LNCaP clone FGC (cell line): ENCODE measurements around the gene COPS6.
"Not testable (repeated sequence)": the region's sequence is repeated elsewhere in the genome, so short reads cannot be mapped to it uniquely, and the experiment has no call there.

ENCODE experiments used
- DNase-seq: peaks from one replicate; pipeline ENCODE4 v3.0.0-alpha.2; 2011; ENCODE audit warnings: low read depth
- H3K4me3 ChIP-seq: 2 replicates; pipeline ENCODE4 v1.5.1; 2011; ENCODE audit warnings: mild to moderate bottlenecking, low read depth, low read length, control low read depth
- CTCF ChIP-seq: IDR thresholded peaks from 2 replicates; pipeline ENCODE4 v1.5.1; 2012; ENCODE audit warnings: mild to moderate bottlenecking; ENCODE audit not compliant: control insufficient read depth, insufficient read depth; ENCODE audit errors: extremely low read depth

Gene COPS6

DNA sequence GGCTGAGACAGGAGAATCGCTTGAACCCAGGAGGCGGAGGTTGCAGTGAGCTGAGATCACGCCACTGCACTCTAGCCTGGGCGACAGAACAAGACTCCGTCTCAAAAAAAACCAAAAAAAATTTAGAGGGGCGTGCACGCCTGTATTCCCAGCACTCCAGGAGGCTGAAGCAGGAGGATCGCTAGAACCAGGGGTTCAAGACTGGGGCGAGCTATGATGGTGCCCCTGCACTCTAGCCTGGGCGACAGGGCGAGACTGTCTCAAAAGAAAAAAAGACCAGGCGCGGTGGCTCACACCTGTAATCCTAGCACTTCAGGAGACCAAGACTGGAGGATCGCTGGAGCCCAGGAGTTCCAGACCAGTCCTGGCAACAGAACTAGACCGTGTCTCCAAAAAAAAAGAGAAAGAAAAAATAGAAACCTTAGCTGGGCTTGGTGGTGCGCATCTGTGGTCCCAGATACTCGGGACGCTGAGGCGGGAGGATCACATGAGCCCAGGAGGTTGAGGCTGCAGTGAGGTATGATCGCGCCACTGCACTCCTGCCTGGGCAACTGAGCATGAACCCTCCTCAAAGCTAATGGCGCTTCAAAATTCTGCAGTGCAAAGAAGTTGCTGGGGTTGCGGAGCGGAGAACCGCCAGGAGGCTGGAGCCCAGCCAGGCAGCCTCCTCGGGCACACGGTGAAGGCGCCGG, 37.6 kb downstream of the COPS6 start:
- peak; percentile 56 for DNase-seq
- no peak for TF ChIP-seq CTCF
- H3K4me3 ChIP-seq: peak overlapping the region; percentile 90

DNA sequence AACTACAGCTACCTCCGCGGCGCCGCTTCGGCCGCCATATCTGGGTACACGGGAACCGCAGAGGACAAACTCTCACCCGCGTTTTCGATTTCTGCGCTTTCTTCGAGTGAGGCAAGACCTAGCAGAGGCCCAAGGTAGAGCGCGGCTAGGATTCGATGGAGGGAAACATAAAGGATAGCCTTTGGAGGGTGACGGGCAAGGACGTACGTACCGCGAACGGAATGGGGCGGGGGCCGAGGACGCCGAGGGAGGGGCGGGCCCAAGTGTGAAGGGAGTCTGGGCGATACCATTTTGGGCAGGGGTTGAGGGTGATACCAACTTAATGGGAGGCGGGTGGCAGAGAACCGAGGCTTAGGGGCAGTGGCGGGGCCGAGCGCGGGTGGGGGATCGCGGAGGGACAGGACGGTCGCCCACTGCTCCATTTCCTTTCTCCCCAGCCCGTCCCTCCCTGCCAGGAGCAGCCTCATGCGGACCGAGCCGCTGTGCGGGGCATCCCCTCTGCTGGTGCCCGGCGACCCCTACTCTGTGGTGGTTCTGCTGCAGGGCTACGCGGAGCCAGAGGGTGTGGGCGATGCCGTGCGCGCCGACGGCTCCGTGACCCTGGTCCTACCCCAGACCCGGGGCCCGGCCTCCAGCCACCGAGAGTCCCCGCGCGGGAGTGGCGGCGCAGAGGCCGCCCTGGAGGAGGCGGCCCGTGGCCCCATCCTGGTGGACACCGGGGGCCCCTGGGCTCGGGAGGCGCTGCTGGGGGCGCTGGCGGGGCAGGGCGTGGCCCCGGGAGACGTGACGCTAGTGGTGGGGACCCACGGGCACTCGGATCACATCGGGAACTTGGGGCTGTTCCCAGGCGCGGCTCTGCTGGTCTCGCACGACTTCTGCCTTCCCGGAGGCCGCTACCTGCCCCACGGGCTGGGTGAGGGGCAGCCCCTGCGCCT, 38.4 kb downstream of the COPS6 start, which contains the start of gene MBLAC1:
TSS of gene MBLAC1 (plus strand) at position 37 of the 935 bp plus-strand sequence. CDS start at position 466, 429 bp downstream.
- TF ChIP-seq CTCF: no peak
- peak; percentile 73 for DNase-seq
- H3K4me3 ChIP-seq: peak within 1 kb of the TSS; percentile 90

DNA sequence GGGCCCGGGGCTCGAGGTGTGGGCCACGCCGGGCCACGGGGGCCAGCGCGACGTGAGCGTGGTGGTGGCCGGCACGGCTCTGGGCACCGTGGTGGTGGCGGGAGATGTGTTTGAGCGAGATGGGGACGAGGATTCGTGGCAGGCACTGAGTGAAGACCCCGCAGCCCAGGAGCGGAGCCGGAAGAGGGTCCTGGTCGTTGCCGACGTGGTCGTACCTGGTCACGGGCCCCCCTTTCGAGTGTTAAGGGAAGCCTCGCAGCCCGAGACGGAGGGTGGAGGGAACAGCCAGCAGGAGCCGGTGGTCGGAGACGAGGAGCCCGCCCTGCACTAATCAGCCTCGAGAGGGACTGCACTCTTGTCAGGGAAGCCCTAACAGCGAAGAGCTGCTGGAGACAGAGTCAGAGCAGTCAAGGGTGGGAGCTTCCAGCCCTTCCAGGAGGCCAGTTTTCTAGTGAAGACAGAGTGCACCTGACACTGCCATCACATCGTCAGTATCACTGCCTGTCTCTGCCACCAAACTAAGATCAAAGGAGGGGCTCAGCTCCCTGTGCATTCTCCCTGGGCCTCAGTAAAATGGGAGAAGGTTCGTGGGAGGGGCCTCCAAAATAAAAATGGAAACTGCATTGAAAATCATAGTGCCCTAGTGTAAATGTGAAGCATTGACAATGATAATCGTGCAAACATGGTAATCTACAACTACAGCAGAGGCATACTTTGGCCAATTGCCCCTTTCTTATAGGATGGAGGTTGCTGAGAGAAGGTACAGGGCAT, 39.3 kb downstream of the COPS6 start:
- DNase-seq: no peak
- TF ChIP-seq CTCF: no peak
- H3K4me3 ChIP-seq: peak overlapping the region; percentile 90

- DNase-seq: no peak
- TF ChIP-seq CTCF: no peak
- H3K4me3 ChIP-seq: no peak overlapping the region; the same call in 1 of the 2 replicates
Measured at GRCh38 chr7:100128637-100128963, 39.8 kb downstream of the COPS6 start.

DNA sequence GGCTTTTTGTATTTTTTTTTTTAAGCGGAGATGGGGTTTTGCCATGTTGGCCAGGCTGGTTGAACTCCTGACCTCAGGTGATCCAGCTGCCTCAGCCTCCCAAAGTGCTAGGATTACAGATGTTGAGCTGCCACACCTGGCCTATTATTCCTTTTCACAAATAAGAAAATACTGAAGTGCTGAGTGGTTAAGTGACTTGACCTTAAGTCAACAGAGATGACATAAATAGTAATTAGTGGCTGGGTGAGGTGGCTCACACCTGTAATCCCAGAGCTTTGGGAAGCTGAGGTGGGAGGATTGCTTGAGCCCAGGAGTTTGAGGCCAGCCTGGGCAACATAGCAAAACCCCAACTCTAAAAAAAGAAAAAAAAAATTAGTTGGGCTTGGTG, 41.4 kb downstream of the COPS6 start:
- DNase-seq, H3K4me3 ChIP-seq: not testable (repeated sequence)

GRCh38 chr7:100130608-100131453, 42.1 kb downstream of the COPS6 start:
- no peak overlapping the region for H3K4me3 ChIP-seq
- TF ChIP-seq CTCF: peak; percentile 70
- DNase-seq: no peak
